ENCODE measurements around the gene IFIT3.
"Not testable (repeated sequence)": the region's sequence is repeated elsewhere in the genome, so short reads cannot be mapped to it uniquely, and the experiment has no call there.

IFIT3 gene

DNA sequence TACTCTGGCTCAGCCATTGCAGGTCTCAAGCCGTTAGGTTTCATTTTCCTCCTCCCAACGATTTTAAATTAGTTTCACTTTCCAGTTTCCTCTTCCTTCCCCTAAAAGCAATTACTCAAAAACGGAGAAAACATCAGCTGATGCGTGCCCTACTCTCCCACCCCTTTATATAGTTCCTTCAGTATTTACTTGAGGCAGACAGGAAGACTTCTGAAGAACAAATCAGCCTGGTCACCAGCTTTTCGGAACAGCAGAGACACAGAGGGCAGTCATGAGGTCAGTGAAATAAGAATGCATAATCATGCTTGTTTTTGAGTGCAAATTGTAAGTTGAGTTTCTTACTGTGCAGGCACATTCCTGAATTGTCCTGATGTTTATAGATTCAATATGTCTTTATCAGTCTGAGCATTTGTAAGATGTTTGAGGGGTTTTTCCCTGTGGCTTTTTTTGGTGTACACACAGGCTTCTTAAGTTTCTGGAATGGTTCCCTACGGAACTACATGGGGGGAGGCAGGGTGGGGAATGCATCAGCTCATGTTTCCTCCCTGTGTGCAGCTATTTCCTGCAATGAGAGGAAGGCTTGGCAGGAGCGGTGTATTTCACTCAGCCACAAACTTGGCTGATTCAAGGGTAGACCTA, at the start of gene IFIT3:
Gene IFIT3 (plus strand): TSS at position 195 of the 639 bp plus-strand sequence. CDS start 77 bp downstream, at position 272.
- peak; percentile 85 for DNase-seq (ENCODE audit: low spot score)

DNA sequence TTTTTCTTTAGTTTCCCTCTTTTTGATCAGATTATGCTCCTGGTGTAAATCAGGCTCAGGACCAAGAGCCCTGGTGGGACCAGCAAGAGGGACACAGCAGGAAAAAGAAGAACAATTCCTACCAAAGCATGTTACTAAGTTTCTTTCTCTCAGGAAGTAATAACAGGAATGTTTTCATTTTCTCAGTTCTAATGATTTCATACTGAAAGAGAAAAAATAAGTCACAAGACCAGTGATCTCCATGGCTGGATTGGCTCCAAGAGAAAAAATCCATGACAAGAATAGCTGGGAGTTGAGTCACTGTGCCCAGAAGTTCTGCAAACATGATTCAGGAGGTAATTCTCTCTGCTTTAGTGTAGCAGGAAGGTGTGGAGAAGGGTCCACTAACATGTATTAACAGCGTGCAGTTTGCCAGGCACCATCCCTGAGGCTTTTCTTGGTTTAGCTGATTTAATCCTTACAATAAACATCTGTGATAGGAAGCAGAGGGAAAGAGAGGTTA, 49.7 kb upstream of the IFIT3 start:
- DNase-seq (ENCODE audit: low spot score) = peak; percentile 99

DNA sequence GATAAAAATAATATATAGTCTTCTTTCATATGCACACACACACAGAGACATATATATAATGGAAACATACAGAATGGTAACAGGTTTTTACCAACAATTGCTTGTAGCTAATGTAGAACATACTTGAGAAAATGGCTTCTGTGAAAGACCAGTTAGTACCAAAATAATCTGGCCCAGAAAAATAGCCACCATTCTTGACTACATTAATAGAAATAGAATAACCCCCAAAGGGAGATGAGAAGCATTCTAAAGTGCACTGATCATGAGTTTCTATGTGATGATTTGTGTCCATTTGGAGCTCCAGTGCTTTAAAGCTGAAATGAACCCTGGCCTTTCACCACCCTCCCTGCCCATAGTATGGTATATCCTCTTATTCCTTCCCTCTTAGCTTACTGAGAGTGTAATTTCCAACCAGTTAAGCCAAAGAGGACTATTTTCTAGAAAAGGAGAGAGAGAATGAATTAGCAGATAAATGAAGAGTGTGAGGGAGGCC, 48.9 kb upstream of the IFIT3 start:
- no peak for DNase-seq (ENCODE audit: low spot score)

GRCh38 chr10:89279421-89279869, 48.4 kb upstream of the IFIT3 start:
- DNase-seq (ENCODE audit: low spot score) = peak; percentile 73

GRCh38 chr10:89280508-89280907, 47.3 kb upstream of the IFIT3 start:
- no peak for DNase-seq (ENCODE audit: low spot score)

DNA sequence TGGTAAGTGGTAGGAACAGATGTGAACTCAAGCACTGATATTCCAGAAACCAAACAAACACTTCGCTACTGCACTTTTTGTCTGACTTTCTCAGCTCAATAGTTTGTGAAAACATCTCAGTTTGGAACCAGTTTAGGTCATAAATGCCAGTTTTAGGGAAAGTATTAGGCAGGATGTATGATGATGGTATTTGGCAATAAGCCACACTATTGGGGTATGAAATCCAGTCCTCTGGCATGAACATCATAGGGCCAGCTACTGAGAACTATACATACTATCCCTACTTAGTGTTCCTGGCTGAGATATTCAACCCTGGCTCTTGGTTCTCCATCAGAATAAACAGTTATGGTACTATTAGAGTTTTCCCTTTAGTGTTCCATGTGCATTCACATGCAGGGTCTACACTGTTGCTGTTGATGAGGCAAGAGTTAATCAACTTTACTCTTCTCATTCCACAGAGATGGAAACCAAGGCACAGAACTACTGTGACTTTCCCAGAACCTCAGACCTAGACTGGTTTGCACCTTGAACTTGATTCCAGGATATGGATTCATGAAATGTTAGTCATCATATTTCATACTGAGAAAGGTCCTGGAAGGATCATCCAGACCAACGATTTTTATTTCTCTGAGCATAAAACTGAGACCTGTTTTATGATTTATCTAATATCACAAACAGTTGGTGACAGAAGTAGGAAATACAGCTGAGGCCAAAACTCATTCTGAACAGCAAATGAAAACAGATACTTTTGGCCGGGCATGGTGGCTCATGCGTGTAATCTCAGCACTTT, 46.0 kb upstream of the IFIT3 start:
- DNase-seq (ENCODE audit: low spot score) = no peak

- peak; percentile 98 for DNase-seq (ENCODE audit: low spot score)
Measured at GRCh38 chr10:89283025-89283935, 44.5 kb upstream of the IFIT3 start.

GRCh38 chr10:89283936-89284475, 43.8 kb upstream of the IFIT3 start:
- DNase-seq (ENCODE audit: low spot score) = peak; percentile 91

DNA sequence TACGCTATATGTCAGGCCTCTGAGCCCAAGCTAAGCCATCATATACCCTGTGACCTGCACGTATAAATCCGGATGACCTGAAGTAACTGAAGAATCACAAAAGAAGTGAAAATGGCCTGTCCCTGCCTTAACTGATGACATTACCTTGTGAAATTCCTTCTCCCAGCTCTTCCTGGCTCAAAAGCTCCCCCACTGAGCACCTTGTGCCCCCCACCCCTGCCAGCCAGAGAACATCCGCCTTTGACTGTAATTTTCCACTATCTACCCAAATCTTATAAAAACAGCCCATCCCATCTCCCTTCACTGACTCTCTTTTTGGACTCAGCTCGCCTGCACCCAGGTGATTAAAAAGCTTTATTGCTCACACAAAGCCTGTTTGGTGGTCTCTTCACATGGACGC, 43.1 kb upstream of the IFIT3 start:
- DNase-seq (ENCODE audit: low spot score) = not testable (repeated sequence)

- DNase-seq (ENCODE audit: low spot score) = peak; percentile 83
Measured at GRCh38 chr10:89285303-89285702, 42.5 kb upstream of the IFIT3 start.

DNA sequence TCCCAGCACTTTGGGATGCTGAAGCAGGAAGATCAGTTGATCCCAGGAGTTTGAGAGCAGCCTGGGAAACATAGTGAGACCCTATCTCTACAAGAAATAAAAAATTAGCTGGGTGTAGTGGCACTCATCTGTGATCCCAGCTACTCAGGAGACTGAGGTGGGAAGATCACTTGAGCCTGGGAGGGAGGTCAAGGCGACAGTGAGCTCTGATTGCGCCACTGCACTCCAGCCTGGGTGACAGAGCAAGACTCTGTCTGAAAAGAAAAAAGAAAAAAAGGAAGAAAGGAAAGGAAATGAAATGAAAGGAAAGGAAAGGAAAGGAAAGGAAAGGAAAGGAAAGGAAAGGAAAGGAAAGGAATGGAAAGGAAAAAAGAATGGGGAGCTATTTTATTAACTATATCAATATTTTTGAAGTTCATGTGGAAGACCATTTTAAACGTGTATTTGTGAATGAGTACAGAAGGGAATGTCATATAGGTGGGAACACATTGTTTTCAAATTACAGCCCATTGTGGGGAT, 33.0 kb upstream of the IFIT3 start:
- DNase-seq (ENCODE audit: low spot score) = no peak

DNA sequence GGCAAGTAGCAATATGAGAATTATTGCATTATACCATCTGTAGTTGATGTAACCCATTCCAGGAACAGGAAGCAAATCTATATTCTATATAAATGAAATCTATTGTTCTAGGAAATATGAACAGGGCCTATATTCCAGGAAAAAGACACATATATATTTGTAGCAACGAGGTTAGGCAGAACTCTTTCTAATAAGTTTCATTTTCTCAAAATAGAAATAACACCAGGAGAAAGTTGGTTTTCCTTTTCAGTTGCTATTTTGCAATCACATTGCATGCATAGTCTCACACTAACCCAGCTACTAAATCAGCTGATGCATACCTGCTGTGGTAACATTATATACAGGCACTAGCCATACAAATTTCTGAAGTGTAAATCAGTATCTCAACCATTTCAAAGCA, 32.2 kb upstream of the IFIT3 start:
- DNase-seq (ENCODE audit: low spot score) = peak; percentile 27

DNA sequence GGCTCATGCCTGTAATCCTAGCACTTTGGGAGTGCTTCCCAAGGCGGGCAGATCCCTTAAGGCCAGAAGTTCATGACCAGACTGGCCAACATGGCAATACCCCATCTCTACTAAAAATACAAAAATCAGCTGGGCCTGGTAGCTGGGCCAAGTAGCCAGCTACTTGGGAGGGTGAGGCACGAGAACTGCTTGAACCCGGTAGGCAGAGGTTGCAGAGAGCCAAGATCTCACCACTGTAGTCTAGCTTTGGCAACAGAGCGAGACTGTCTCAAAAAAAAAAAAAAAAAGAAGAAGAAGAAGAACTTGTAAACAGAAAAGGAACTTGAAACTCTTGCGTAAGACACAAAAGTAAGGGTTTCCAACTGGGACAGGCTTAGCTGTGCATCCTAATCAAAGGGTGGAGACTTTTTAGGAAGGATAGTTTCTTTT, 31.6 kb upstream of the IFIT3 start:
- no peak for DNase-seq (ENCODE audit: low spot score)

DNA sequence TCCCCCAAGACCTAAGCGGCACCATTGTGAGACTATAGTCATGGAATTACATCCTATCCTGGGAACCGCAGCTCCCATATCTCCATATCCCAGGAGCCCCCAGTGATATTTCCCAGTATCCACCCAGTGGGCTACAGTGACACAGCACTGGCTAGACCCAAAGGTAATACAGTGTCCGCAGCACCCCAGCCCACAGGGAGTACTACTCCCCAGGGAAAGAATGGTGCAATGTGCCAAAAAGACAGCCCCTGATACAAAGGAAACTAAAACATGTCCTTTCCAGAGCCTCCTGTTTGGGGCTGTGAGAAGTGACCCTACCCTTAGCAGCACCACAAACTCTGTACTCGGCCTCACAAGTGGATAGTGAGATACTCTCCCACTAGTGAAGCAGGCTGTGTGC, 30.4 kb upstream of the IFIT3 start:
- DNase-seq (ENCODE audit: low spot score) = no peak

GRCh38 chr10:89297791-89298190, 30.0 kb upstream of the IFIT3 start:
- no peak for DNase-seq (ENCODE audit: low spot score)

DNA sequence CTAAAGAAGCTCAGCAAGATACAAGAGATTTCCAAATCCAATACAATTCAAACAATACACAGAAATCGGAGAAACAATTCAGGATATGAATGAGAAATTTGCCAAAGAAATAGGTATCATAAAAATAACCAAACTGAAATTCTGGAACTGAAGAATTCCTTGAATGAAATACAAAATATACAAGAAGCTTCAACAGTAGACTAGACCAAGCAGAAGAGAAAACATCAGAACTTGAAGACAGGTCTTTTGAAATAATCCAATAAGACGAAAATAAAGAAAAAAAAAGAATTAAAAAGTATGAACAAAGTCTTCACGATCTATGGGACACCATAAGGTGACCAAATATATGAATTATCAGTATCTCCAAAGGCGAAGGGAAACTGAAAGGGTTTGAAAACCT, 28.8 kb upstream of the IFIT3 start:
- DNase-seq (ENCODE audit: low spot score) = no peak

GRCh38 chr10:89301232-89301631, 26.6 kb upstream of the IFIT3 start:
- peak; percentile 71 for DNase-seq (ENCODE audit: low spot score)

DNA sequence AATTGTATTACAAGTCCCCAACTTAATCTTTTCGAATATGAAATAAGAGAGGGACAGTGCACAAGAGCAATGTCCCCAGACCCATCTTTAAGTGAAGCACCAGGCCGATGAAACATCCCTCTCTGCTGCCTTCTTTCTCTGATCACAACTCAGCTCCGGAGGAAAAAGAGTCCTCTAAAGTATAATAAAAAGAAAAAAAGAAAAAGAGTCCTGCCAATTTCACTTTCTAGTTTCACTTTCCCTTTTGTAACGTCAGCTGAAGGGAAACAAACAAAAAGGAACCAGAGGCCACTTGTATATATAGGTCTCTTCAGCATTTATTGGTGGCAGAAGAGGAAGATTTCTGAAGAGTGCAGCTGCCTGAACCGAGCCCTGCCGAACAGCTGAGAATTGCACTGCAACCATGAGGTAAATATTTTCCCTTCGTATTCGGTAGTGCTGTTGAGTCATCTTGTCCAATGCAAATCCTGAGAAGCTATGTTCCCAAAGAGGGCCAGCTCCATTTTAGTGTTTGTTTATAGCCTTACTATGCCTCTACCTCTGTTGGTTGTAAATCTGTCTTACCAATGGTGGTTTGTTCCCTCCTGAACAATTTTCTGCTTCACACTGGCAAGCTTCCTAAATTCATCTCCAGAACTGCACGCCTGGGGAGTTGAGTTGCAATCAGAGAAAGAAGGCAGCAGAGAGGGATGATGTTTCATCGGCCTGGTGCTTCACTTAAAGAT, 25.9 kb upstream of the IFIT3 start, which contains the start of gene IFIT2:
Gene IFIT2 (plus strand): TSS at position 326 of the 725 bp plus-strand sequence. CDS start 78 bp downstream, at position 404.
- peak; percentile 74 for DNase-seq (ENCODE audit: low spot score)

DNA sequence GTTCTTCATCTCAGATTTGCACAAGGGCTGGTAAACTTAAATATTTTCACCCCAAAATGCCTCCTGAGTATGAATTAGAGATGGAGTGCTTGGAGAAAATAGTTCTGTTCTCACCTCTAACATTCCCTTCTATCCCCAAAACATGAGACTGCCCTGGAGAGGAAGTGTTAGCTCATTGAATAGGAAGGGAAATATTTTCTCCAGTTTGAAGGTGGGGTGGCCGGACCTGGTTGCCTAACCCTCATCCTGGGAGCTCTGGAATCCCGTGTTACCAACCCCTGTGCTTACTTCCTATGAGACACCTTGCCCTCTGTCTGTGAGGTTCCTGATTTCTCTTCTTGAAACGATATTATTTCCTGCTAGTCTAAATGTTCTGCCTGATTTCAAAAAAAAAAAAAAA, 25.2 kb upstream of the IFIT3 start:
- DNase-seq (ENCODE audit: low spot score) = peak; percentile 65

- DNase-seq (ENCODE audit: low spot score) = no peak
Measured at GRCh38 chr10:89303161-89303560, 24.6 kb upstream of the IFIT3 start.

DNA sequence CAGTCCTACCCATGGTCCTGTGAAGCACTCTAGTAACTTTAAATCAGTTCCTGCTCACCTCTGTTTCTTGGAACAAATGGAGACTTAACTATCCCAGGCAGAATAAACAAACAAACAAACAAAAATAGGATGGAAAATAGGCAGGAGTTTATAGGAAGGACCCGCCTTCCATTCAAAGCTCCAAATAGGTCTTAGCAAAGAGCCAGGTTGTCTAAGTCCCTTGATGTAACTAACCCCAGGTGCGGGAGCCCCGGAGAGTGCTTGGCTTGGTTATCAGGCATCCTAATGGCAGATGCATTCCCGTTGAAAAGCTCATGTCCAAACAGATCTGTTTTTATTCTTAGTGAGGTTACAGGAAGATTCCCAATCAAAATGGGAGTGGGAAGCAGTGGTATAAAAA, 23.8 kb upstream of the IFIT3 start:
- no peak for DNase-seq (ENCODE audit: low spot score)

All from kidney tubule cell (primary cell).